GM11168 (cell line): ENCODE data around the gene AGAP1.
"Not testable (repeated sequence)": the region's sequence is repeated elsewhere in the genome, so short reads cannot be mapped to it uniquely, and the experiment has no call there.

Source experiments
- in situ Hi-C: fragments of 300-500 bp; cut with MboI; formaldehyde crosslinking; loops from one replicate; pipeline ENCODE4 v1.12.0; 2022; ENCODE audit warnings: low sequenced_read_pairs; ENCODE audit not compliant: unreplicated experiment

AGAP1 gene

GRCh38 chr2:235599596-235600338 is 105.9 kb downstream of the AGAP1 start:
- in situ Hi-C loops = no loop called here

DNA sequence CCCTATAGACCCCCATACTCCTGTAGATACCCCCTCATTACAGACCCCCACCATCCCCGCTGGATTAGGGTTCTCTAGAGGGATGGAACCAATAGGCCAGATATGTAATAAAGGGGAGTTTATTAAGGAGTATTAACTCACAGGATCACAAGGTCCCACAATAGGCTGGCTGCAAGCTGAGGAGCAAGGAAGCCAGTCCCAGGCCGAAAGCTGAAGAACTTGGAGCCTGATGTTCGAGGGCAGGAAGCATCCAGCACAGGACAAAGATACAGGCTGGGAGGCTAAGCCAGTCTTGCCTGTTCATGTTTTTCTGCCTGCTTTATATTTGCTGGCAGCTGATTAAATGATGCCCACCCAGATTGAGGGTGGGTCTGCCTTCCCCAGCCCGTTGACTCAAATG is 106.6 kb downstream of the AGAP1 start:
- in situ Hi-C loops = no loop called here

DNA sequence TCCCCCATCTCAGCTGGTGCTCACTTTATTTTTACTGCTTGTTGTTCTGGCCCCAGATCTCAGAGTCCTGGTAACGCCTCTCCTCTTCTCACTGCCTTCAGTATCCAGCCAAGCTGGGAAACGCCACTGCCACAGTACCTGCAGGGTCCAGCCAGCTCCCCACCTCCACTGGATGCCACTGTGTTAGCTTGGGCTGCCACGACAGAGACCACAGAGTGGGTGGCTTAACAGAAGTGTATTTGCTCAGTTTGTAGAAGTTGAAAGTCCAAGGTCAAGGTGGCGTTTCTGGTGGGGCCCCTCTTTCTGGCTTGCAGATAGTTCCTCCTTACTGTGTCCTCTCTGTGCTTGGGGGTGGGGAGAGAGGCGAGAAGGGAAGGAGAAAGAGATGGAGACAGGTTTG is 107.1 kb downstream of the AGAP1 start:
- in situ Hi-C loops = no loop called here

DNA sequence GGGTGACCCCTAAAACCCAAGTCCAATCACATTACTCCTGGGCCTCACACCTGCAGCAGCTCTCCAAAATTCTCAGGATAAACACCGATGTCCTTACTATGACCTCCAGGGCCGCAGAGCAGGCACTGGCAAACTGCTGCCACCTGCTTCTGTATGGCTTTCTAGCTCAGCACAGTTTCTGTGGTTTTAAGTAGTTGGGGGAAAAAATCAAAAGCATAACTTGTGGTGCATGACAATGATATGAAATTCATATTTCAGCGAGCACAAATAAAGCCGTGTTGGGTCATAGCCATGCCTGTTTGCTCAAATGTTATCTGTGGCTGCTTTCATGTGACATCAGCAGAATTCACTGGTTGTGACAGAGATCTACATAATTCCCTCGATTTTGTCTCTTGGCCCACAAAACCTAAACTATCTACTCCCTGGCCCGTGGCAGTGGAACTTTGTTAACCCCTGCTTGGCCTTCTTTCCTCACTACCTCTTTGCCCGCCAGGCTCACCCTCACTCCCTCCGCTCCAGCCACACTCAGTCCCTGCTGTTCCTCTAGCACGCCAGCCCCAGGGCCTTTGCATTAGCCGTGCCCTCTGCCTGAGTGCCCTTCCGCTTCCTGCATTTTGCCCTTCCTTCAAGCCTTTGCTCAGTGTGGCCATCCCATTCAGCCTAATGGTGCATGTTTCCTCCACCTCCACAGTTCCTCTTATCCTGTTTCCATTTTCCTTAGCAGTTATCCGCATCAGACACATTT is 108.3 kb downstream of the AGAP1 start:
- in situ Hi-C loops = no loop called here

DNA sequence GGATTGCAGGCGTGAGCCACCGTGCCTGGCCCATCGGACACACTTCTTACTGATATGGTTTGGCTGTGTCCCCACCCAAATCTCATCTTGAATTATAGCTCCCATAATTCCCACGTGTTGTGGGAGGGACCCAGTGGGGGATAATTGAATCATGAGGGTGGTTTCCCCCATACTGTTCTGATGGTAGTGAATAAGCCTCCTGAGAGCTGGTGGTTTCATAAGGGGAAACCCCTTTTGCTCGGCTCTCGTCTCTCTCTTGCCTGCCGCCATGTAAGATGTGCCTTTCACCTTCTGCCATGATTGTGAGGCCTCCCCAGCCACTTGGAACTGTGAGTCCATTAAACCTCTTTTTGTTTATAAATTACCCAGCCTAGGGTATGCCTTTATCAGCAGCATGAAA is 109.1 kb downstream of the AGAP1 start:
- in situ Hi-C loops = not testable (repeated sequence)

DNA sequence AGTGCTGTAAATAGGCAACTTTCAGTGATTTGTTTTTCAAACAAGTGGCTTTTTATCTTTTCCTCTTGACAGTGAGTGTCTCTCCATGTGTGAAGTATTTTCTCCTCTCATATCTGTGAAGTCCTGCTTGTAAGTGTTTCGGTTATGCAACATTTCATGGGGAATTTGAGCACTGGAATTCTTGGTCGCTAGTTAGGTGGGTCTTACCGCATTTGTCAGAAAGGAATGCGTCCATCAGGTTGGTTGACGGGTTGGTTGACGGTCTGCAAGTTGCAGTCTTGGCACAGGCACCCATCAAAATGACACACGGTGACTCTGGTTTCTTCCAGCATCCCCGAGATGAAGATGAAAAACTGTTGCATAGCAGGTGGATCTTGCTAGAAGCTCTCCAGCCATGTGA is 109.8 kb downstream of the AGAP1 start:
- in situ Hi-C loops = no loop called here

- in situ Hi-C loops = no loop called here
These were observed 111.6 kb downstream of the AGAP1 start for GRCh38 chr2:235605312-235606003.

DNA sequence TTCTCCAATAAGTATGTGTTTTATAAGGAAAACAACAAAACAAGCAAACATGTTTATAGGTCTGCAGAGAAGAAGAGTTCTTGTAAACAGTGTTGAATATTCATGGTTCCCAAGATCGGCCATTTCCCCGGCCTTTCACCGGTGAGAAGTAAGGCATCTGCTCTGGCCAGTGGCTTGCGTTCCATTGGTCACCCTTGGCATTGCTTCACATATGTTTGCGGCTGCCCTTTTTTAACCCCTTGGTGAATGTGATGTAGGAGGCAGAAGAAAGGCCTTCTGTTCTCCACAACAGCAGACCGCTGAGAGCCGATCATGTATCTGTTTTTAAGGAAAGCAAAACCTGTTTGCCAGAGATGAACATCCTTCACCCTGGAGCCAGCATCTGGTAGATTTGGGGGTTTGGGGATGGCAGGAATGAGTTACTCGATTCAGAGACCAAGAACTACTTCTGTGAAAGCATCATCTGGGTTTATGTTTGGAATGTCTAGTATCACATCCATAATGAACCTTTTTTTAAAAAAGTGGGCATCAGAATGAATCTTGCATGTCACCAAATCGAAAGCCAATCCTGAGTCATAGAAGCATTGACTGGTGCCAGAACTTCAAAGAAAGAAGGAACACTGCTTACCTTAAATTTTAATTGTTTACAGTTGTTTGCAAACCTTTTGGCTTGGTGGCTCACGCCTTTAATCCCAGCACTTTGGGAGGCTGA is 112.3 kb downstream of the AGAP1 start:
- in situ Hi-C loops = no loop called here

- in situ Hi-C loops = no loop called here
These were observed 113.8 kb downstream of the AGAP1 start for GRCh38 chr2:235607546-235608199.

DNA sequence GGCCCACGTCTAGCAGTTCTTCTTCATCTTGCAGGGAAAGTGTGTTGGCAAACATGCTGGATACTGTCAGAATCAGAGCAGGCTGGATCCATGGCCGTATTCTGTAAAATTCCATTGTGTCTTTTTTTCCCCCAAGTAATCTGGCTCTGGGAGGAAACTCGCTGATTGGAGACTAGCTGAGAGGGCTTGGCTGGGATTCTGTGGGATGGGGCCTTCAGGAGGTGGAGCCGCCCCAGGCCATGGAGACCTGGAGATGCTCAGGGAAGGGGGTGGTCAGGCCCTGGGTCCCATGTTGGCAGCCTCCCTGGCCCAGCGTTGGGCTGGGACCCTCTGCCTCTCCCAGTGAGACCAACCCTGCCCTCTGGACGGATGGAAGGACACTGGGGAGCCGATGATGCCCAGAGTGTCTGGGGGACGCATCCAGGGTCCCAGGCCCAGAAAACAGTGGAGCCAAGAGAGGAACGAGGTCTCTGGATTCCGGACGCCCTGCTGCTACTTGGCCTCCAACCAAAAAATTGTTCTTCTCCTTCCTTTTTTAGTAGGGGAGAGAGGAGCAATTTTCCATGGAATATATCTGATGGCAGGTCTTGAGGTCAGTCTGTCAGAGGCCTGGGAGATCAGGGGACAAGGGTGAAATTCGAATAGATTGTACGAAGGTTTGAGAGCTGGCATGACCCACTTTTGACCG is 114.5 kb downstream of the AGAP1 start:
- in situ Hi-C loops = no loop called here

GRCh38 chr2:235609321-235609720 is 115.5 kb downstream of the AGAP1 start:
- in situ Hi-C loops = no loop called here

- in situ Hi-C loops = no loop called here
These were observed 115.9 kb downstream of the AGAP1 start for GRCh38 chr2:235609746-235610145.

GRCh38 chr2:235610696-235611257 is 116.9 kb downstream of the AGAP1 start:
- in situ Hi-C loops = no loop called here

DNA sequence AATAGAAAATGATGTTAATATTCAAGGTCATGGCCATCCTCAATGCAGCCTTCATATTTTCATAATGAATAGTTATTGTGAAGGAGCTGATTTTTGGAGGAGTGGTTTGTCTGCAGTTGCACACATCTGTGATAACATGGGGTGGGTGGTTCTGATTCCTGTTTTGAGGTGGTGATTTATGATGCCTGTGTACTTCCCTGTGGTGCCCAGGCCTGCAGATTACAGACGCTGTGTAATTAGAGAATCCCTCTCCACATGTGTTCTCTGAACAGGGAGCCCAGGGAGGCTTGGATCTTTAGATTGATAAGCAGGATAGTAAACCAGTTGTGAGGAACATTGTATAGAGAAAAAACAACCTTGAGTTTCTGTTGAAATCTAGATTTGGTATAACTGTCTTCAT is 117.5 kb downstream of the AGAP1 start:
- in situ Hi-C loops = no loop called here

DNA sequence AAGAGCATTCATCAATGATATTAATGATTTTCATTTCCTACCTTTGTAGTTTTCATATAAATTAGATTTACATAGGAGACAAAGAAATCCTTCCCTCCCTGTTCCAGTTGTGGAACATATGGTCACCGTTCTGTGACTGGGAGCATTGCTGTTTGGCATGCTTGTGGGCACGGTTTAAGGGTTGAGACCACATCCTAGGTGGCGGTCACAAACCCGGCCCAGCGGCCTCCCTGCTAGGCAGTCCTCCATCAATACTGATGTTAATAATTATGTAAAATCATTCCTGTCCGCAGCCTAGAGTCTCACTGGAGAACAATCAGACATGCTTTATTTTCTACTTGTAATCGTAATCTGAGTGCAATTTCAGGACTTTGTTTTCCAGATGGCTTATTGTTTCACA is 117.9 kb downstream of the AGAP1 start:
- in situ Hi-C loops = no loop called here

DNA sequence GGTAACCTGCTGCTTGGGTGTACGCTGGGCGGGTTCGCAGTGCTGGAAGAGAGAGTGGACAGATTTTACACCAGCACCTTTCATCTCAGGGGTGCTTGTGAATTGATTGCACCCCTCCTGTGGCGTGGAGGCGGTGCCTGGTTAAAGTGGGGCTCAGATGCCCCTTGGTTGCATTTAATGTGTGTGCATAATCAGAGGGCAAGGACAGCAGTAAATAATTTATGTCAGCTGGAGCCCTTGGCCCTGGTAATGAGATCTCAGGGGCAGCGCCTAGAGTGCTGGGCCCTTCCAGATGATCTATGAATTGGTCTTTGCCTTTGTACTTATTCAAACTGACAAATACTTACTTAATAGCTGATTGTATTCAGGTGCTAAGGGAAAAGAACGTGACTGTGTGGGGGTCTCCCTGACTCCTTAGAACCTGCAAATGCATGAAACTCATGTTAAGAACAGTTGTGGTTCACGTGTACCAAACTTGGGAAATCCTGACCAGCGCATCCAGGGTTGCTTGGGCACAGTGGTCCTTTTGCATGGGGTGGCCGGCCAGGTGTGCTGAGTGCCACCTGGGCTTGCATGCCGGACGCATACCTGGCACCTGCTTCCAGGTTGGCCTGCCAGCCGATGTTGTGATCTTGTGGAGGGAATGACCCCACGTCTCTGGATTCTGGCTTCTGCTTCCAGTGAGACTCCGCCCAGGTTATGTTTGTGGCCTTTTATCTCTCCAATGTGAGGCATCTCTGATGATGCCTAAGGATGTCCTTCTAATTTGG is 118.5 kb downstream of the AGAP1 start:
- in situ Hi-C loops = no loop called here

DNA sequence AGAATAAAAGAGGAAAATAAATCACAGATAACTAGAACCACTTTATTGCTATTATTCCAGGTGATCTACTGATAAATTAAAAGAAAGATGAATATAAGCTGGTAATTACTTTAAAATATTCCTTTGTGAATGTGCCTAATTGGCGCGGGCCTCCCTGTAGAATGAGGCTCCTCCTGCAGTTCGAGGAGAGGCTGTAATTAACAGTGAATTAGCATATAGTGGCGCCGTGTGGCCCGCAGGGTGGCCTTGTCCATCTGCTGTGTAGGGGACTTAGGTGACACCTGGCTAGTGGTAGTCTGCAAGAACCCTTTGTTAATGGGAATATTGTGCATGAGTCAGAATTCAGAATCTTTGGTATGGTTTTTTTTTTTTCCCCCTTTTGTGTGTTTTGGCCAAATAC is 119.8 kb downstream of the AGAP1 start:
- in situ Hi-C loops = no loop called here

DNA sequence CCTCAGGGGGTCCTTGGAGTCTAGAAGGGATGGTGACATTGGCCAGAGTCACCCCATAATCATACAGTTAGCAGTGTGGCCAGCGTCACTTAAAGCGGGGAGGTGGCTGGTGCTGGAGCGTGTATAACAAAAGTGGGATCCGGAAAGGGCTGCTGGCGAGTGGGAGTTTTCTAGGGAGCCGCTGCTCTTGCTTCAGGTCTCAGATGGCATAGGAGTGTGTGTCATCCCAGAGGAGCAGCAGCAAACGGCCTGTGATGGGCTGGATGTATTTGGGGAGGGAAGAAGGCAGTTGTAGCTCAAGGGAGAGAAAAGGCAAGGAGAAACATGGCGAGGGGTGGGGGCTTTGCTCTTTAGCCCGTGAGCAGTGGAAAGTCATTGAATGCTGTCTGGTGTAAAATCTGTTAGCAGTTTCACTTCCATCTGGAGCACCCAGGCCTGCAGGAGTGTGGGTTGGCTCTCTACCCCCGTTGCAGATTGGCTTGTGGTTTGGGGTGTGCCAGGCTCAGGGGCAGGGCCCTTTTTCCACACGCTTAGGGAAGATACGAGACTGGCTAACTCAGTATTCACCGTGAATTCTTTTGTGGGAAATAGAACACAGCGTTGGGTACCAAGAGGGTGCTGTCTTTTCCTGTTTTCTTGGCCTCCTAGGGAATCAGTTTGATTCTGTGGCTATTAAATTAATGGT is 120.5 kb downstream of the AGAP1 start:
- in situ Hi-C loops = no loop called here
